Loucy (cell line): ENCODE data around the gene ATP9A.

Experiments used
- H2AFZ ChIP-seq: fragments of 200-600 bp; sonication (generic); 2 replicates; pipeline ENCODE4 v1.6.0; 2016; ENCODE audit warnings: antibody characterized with exemption, mild to moderate bottlenecking, low read length, moderate library complexity
- H3F3A ChIP-seq: fragments of 200-600 bp; 2 replicates; pipeline ENCODE4 v1.6.0; 2016; ENCODE audit warnings: antibody characterized with exemption, low read depth, mild to moderate bottlenecking
- H3K27me3 ChIP-seq: fragments of 200-600 bp; sonication (generic); 2 replicates; pipeline ENCODE4 v1.6.1; 2014; ENCODE audit warnings: low read length, mild to moderate bottlenecking; ENCODE audit not compliant: insufficient read depth, poor library complexity, severe bottlenecking
- H3K36me3 ChIP-seq: fragments of 200-600 bp; sonication (generic); 2 replicates; pipeline ENCODE4 v1.6.1; 2016; ENCODE audit warnings: low read length; ENCODE audit not compliant: insufficient read depth
- H3K4me1 ChIP-seq: fragments of 200-600 bp; sonication (generic); 2 replicates; pipeline ENCODE4 v1.5.1; 2014; ENCODE audit warnings: low read length, mild to moderate bottlenecking; ENCODE audit not compliant: insufficient read depth, poor library complexity, severe bottlenecking
- H3K4me2 ChIP-seq: fragments of 200-600 bp; sonication (generic); 2 replicates; pipeline ENCODE4 v1.6.0; 2014; ENCODE audit warnings: antibody characterized with exemption, low read length, low read depth, mild to moderate bottlenecking; ENCODE audit not compliant: poor library complexity, severe bottlenecking
- H3K4me3 ChIP-seq: fragments of 200-600 bp; sonication (generic); 2 replicates; pipeline ENCODE4 v1.5.1; 2014; ENCODE audit warnings: low read length, mild to moderate bottlenecking, mixed read lengths; ENCODE audit not compliant: poor library complexity, severe bottlenecking
- H3K79me2 ChIP-seq: fragments of 200-600 bp; sonication (generic); 2 replicates; pipeline ENCODE4 v1.6.1; 2014; ENCODE audit warnings: low read length; ENCODE audit not compliant: insufficient read depth
- H3K9ac ChIP-seq: fragments of 200-600 bp; sonication (generic); 2 replicates; pipeline ENCODE4 v1.6.0; 2014; ENCODE audit warnings: mild to moderate bottlenecking, low read depth, low read length, moderate library complexity; ENCODE audit not compliant: poor library complexity, severe bottlenecking
- H3K9me2 ChIP-seq: fragments of 200-600 bp; sonication (generic); replicated peaks from 2 replicates; pipeline ENCODE4 v1.6.1; 2016; ENCODE audit warnings: low read depth, low read length, mixed read lengths
- H3K9me3 ChIP-seq: fragments of 200-600 bp; sonication (generic); 2 replicates; pipeline ENCODE4 v1.6.1; 2014; ENCODE audit warnings: mild to moderate bottlenecking, antibody characterized with exemption, low read length, low read depth; ENCODE audit not compliant: insufficient read depth
- H4K20me1 ChIP-seq: fragments of 200-600 bp; sonication (generic); 2 replicates; pipeline ENCODE4 v1.6.0; 2014; ENCODE audit warnings: antibody characterized with exemption, low read length, mild to moderate bottlenecking; ENCODE audit not compliant: insufficient read depth, poor library complexity, severe bottlenecking
- CTCF ChIP-seq: fragments of 200-600 bp; sonication (generic); conservative IDR thresholded peaks from 2 replicates; pipeline ENCODE4 v1.5.1; 2014; ENCODE audit warnings: mild to moderate bottlenecking, antibody characterized with exemption, low read length
- EZH2phosphoT487 ChIP-seq: fragments of 200-600 bp; IDR thresholded peaks from 2 replicates; pipeline ENCODE4 v1.6.1; 2018; ENCODE audit warnings: antibody characterized with exemption, mild to moderate bottlenecking, moderate library complexity, borderline replicate concordance

ATP9A gene

GRCh38 chr20:51624157-51624731 lies 143.9 kb downstream of the ATP9A start:
- Histone ChIP-seq H3K9me2 (no peaks in the 10 kb centered on the region), H3K27me3 (no peaks in the 10 kb centered on the region), H3K9me3 (no peaks in the 10 kb centered on the region), H3K79me2 (peaks cover 17% of the 10 kb centered on the region; the same call in 1 of the 2 replicates), H3F3A (no peaks in the 10 kb centered on the region), H3K4me1 (peaks cover 14% of the 10 kb centered on the region), H3K36me3 (peaks cover 89% of the 10 kb centered on the region), H3K9ac (no peak overlapping the region), H4K20me1 (peaks cover 12% of the 10 kb centered on the region), H2AFZ (no peak overlapping the region), H3K4me3 (no peak overlapping the region), H3K4me2 (no peak overlapping the region)
- no peak for TF ChIP-seq EZH2phosphoT487
- TF ChIP-seq CTCF = peak; percentile 73

GRCh38 chr20:51623255-51623654 lies 144.9 kb downstream of the ATP9A start:
- H3K4me2 ChIP-seq = no peak overlapping the region
- peaks cover 89% of the 10 kb centered on the region for H3K36me3 ChIP-seq
- no peak overlapping the region for H3K9ac ChIP-seq
- H3K9me2 ChIP-seq = no peaks in the 10 kb centered on the region
- no peaks in the 10 kb centered on the region for H3K27me3 ChIP-seq
- H3K9me3 ChIP-seq = no peaks in the 10 kb centered on the region
- H2AFZ ChIP-seq = no peak overlapping the region
- TF ChIP-seq EZH2phosphoT487 = no peak
- TF ChIP-seq CTCF = no peak
- peaks cover 4% of the 10 kb centered on the region for H4K20me1 ChIP-seq
- H3K79me2 ChIP-seq = peaks cover 7% of the 10 kb centered on the region; the same call in 1 of the 2 replicates
- no peaks in the 10 kb centered on the region for H3F3A ChIP-seq
- H3K4me3 ChIP-seq = no peak overlapping the region
- H3K4me1 ChIP-seq = peaks cover 4% of the 10 kb centered on the region

DNA sequence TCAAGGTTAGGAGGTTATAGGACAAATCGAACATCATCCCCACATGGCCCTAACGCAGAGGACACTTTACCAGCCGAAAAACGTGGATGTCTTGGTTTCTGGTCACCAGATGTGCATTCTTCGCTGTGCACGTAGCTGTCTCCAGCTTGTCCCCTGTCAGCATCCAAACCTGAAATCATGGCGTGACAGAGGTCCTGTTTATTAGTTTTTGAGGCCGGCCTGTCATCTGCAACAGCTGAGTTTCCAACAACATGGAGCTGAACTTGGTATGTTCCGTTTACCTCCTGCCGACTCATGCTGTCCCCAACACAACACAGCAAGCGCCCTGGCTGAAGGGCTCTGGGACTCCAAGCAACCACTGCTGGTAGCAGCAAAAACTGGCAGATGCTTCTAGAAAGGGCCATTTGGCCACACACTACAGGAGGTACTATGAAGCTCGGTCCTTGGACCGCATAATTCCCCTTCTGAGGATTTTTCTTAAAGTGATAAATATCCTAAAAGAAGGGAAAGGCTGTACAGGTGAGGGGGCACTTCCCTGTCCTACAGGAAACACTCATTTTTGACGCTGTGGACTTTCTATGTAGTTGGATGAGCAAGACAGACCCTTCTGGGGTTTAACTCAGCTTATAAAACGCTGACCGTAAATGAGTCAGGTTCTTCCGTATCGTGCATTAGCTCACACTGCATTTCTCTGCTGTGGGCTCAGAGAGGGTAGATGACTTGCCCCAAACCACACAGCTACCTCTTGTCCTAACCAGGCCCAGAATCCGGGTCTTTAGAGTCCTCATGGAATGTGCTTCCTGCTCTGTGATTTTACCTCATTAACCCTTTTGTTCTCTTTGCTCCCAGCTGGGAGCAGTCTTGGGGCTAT lies 146.0 kb downstream of the ATP9A start:
- Histone ChIP-seq H4K20me1 (peaks cover 4% of the 10 kb centered on the region), H3K9me2 (no peaks in the 10 kb centered on the region), H3K27me3 (no peaks in the 10 kb centered on the region), H3K4me2 (no peak overlapping the region), H2AFZ (no peak overlapping the region), H3K4me1 (peaks cover 4% of the 10 kb centered on the region), H3K79me2 (no peaks in the 10 kb centered on the region), H3K9ac (no peak overlapping the region), H3K4me3 (no peak overlapping the region), H3K9me3 (no peaks in the 10 kb centered on the region), H3F3A (no peaks in the 10 kb centered on the region), H3K36me3 (peaks cover 89% of the 10 kb centered on the region; the same call in 1 of the 2 replicates)
- TF ChIP-seq EZH2phosphoT487 = no peak
- TF ChIP-seq CTCF = no peak
